OCI-LY7 (cell line): ENCODE results near the gene KPNA2. TPM values are rescaled to one million over a fixed set of nuclear protein-coding genes. Genes with fewer than 3 reads are reported as not detected.

ENCODE experiments used
- BruUV-seq: library from RNA; stranded (reverse); fragments of 400-500 nt; replicated peaks from 2 replicates; lab custom pipeline; 2021; lab: Mats Ljungman, UMichigan
- CTCF ChIA-PET: fragments of 300-600 bp; sonication (Branson Sonifier 250); formaldehyde crosslinking; loops from one replicate; lab custom pipeline; 2022; ENCODE audit warnings: antibody characterized with exemption; ENCODE audit not compliant: unreplicated experiment; lab: Charles Lee
- POLR2A ChIA-PET: fragments of 300-600 bp; sonication (Branson Sonifier 250); formaldehyde crosslinking; loops from one replicate; lab custom pipeline; 2022; ENCODE audit warnings: antibody characterized with exemption; lab: Charles Lee
- DNase-seq: peaks from one replicate; pipeline ENCODE4 v3.0.0-alpha.2; 2015; ENCODE audit warnings: low spot score
- H2AFZ ChIP-seq: fragments of 200-600 bp; sonication (generic), shearing (Covaris generic); 2 replicates; pipeline ENCODE4 v1.6.1; 2014; ENCODE audit warnings: mild to moderate bottlenecking, antibody characterized with exemption, low read length, moderate library complexity
- H3K27ac ChIP-seq: fragments of 200-600 bp; sonication (generic); 2 replicates; pipeline ENCODE4 v1.5.1; 2014; ENCODE audit warnings: mixed run types, low read depth, mild to moderate bottlenecking, moderate library complexity, low read length, inconsistent platforms; ENCODE audit not compliant: poor library complexity, severe bottlenecking
- H3K36me3 ChIP-seq: fragments of 200-600 bp; sonication (generic); 2 replicates; pipeline ENCODE4 v1.6.1; 2014; ENCODE audit warnings: mild to moderate bottlenecking, antibody characterized with exemption, low read length, moderate library complexity, mixed read lengths; ENCODE audit not compliant: insufficient read depth
- H3K4me1 ChIP-seq: fragments of 200-600 bp; sonication (generic); 2 replicates; pipeline ENCODE4 v1.5.1; 2014; ENCODE audit warnings: mild to moderate bottlenecking, low read length; ENCODE audit not compliant: insufficient read depth, poor library complexity, severe bottlenecking
- H3K4me2 ChIP-seq: fragments of 200-600 bp; sonication (generic); 2 replicates; pipeline ENCODE4 v1.6.1; 2014; ENCODE audit warnings: mild to moderate bottlenecking, low read length
- H3K4me3 ChIP-seq: fragments of 200-600 bp; sonication (generic); 2 replicates; pipeline ENCODE4 v1.5.1; 2014; ENCODE audit warnings: mild to moderate bottlenecking, low read depth, low read length; ENCODE audit not compliant: poor library complexity, severe bottlenecking
- H3K79me2 ChIP-seq: fragments of 200-600 bp; sonication (generic); 2 replicates; pipeline ENCODE4 v1.6.1; 2016; ENCODE audit warnings: low read depth, mild to moderate bottlenecking, low read length, moderate library complexity, mixed read lengths; ENCODE audit not compliant: insufficient read depth
- H3K9me2 ChIP-seq: fragments of 200-600 bp; sonication (generic); 2 replicates; pipeline ENCODE4 v1.6.1; 2016; ENCODE audit warnings: mild to moderate bottlenecking, low read length, mixed read lengths; ENCODE audit not compliant: insufficient read depth
- H3K9me3 ChIP-seq: fragments of 200-600 bp; sonication (generic); 2 replicates; pipeline ENCODE4 v1.6.1; 2014; ENCODE audit warnings: mild to moderate bottlenecking, mixed run types, low read length, mixed read lengths
- H4K20me1 ChIP-seq: fragments of 200-600 bp; sonication (generic); 2 replicates; pipeline ENCODE4 v1.6.1; 2014; ENCODE audit warnings: mild to moderate bottlenecking, antibody characterized with exemption, low read length, moderate library complexity, mixed read lengths; ENCODE audit not compliant: insufficient read depth
- EZH2phosphoT487 ChIP-seq: fragments of 200-600 bp; sonication (generic); IDR thresholded peaks from 2 replicates; pipeline ENCODE4 v1.6.1; 2018; ENCODE audit warnings: low read depth, borderline replicate concordance, mild to moderate bottlenecking, mixed run types, antibody characterized with exemption, low read length, moderate library complexity, mixed read lengths
- intact Hi-C: fragments of 100-400 bp; cut with micrococcal nuclease; formaldehyde crosslinking; loops from one replicate; pipeline ENCODE4 v1.10.0; 2022; ENCODE audit not compliant: unreplicated experiment
- total RNA-seq, 2 experiments: library from RNA; depleted of rRNA in 1 of 2; stranded (reverse); fragments of >200 nt in 1 of 2; shearing (Covaris generic) in 1 of 2; gene quantifications; 2 replicates each; pipeline ENCODE4 v1.2.3, GENCODE V29; 2014 to 2022
- TF ChIP-seq, protein P1 (sequence below): fragments of 200-600 bp; sonication (generic); conservative IDR thresholded peaks from 2 replicates; pipeline ENCODE4 v1.5.1; 2014; ENCODE audit warnings: mild to moderate bottlenecking, antibody characterized with exemption, low read length, moderate library complexity, mixed read lengths

KPNA2 gene
- total RNA-seq, 2 experiments from 2014 or later: 253 to 416 TPM

GRCh38 chr17:68033636-68034451 is 1.7 kb upstream of the KPNA2 start:
- H3K4me1 ChIP-seq: peaks cover 22% of the 10 kb centered on the region
- intact Hi-C loops: no loop called here
- no TSS peak for BruUV-seq

DNA sequence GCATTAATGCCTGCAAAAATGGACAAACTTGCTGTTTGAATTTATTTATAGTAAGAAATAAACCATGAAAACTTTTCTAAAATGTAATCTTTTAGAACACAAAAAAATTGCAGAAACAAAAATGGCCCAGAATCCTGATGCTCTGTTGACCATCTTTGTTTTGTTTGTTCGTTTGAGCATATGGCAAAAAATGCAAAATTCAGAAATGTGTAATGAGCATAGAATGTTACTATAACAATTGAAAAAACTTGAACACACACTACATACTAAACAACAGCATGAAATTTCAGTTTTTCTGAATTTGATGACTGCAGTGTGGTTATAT is 1.1 kb upstream of the KPNA2 start:
- peak overlapping the region; percentile 58 for H3K4me2 ChIP-seq
- CTCF ChIA-PET: no interaction called here
- H3K36me3 ChIP-seq: peaks cover 38% of the 10 kb centered on the region
- H3K9me2 ChIP-seq: no peaks in the 10 kb centered on the region
- BruUV-seq: no TSS peak
- TF ChIP-seq, protein P1, sequence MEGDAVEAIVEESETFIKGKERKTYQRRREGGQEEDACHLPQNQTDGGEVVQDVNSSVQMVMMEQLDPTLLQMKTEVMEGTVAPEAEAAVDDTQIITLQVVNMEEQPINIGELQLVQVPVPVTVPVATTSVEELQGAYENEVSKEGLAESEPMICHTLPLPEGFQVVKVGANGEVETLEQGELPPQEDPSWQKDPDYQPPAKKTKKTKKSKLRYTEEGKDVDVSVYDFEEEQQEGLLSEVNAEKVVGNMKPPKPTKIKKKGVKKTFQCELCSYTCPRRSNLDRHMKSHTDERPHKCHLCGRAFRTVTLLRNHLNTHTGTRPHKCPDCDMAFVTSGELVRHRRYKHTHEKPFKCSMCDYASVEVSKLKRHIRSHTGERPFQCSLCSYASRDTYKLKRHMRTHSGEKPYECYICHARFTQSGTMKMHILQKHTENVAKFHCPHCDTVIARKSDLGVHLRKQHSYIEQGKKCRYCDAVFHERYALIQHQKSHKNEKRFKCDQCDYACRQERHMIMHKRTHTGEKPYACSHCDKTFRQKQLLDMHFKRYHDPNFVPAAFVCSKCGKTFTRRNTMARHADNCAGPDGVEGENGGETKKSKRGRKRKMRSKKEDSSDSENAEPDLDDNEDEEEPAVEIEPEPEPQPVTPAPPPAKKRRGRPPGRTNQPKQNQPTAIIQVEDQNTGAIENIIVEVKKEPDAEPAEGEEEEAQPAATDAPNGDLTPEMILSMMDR: no peak
- no peak for TF ChIP-seq EZH2phosphoT487
- peaks cover 42% of the 10 kb centered on the region for H3K79me2 ChIP-seq
- peak overlapping the region; percentile 42 for H3K4me3 ChIP-seq
- intact Hi-C loops: no loop called here
- H3K27ac ChIP-seq: no peak overlapping the region
- POLR2A ChIA-PET: no interaction called here
- no peaks in the 10 kb centered on the region for H3K9me3 ChIP-seq
- peak overlapping the region; percentile 65 for H2AFZ ChIP-seq
- peaks cover 29% of the 10 kb centered on the region for H4K20me1 ChIP-seq
- DNase-seq: no peak
- H3K4me1 ChIP-seq: peaks cover 22% of the 10 kb centered on the region

More at GRCh38 chr17:68033636-68034451, 1.7 kb upstream of the KPNA2 start:
- DNase-seq: peak; percentile 37
- H3K4me3 ChIP-seq: no peak overlapping the region
- no peak overlapping the region for H3K27ac ChIP-seq
- peaks cover 38% of the 10 kb centered on the region for H3K79me2 ChIP-seq
- H2AFZ ChIP-seq: peak overlapping the region; percentile 65
- CTCF ChIA-PET: no interaction called here
- H3K36me3 ChIP-seq: peaks cover 32% of the 10 kb centered on the region
- POLR2A ChIA-PET: interaction anchor here (0.6 to 0.7 kb wide), 2 partner anchors 72 to 224 kb away, joined by 3 to 8 read pairs; no protein-coding TSS in a partner anchor
- peak overlapping the region; percentile 58; the same call in 1 of the 2 replicates for H3K4me2 ChIP-seq
- no peaks in the 10 kb centered on the region for H3K9me2 ChIP-seq
- peaks cover 26% of the 10 kb centered on the region for H4K20me1 ChIP-seq
- no peak for TF ChIP-seq EZH2phosphoT487
- TF ChIP-seq, protein P1: no peak
- H3K9me3 ChIP-seq: no peaks in the 10 kb centered on the region
